A549 (cell line): ENCODE results near the gene CYP2A6.
"Not testable (repeated sequence)": the region's sequence is repeated elsewhere in the genome, so short reads cannot be mapped to it uniquely, and the experiment has no call there.

Experiments used
- CEBPB ChIP-seq, 2 experiments: fragments of >200 bp in 1 of 2; sonication (Bioruptor Twin) in 1 of 2; formaldehyde crosslinking in 1 of 2; IDR thresholded peaks; 2 replicates each; pipeline ENCODE4 v1.6.1; 2012 to 2016
- EP300 ChIP-seq, 2 experiments: fragments of >200 bp; sonication (Bioruptor Twin); formaldehyde crosslinking; IDR thresholded peaks; 2 replicates in 1 of 2; 3 replicates in 1 of 2; pipeline ENCODE4 v1.6.1; 2016 to 2017
- MAZ ChIP-seq: fragments of 150-350 bp; IDR thresholded peaks from 2 replicates; pipeline ENCODE4 v1.6.1; 2014; ENCODE audit warnings: antibody characterized with exemption, low read depth, low read length, borderline replicate concordance
- POLR2A ChIP-seq: IDR thresholded peaks from 2 replicates; pipeline ENCODE4 v1.6.1; 2012; ENCODE audit warnings: mild to moderate bottlenecking, low read length
- RCOR1 ChIP-seq: fragments of 150-350 bp; IDR thresholded peaks from 2 replicates; pipeline ENCODE4 v1.6.1; 2014; ENCODE audit warnings: antibody characterized with exemption, low read length, low read depth
- REST ChIP-seq: fragments of 200-600 bp; sonication (generic); IDR thresholded peaks from 2 replicates; pipeline ENCODE4 v1.6.1; 2016; ENCODE audit warnings: antibody characterized with exemption, mild to moderate bottlenecking, moderate library complexity
- TF ChIP-seq, protein P1 (sequence below): fragments of >200 bp; sonication (Bioruptor Twin); formaldehyde crosslinking; IDR thresholded peaks from 3 replicates; pipeline ENCODE4 v1.5.1; 2016
- TF ChIP-seq, protein P2 (sequence below): fragments of 450-650 bp; IDR thresholded peaks from 2 replicates; pipeline ENCODE4 v1.6.1; 2014; ENCODE audit warnings: antibody characterized with exemption

GRCh38 chr19:40879349-40879748 lies 29.1 kb upstream of the CYP2A6 start:
- TF ChIP-seq POLR2A; RCOR1; REST; EP300 (IDR thresholded peaks at IDR 0.05); MAZ; CEBPB (IDR thresholded peaks at IDR 0.05): not testable (repeated sequence)
- TF ChIP-seq, protein P1, sequence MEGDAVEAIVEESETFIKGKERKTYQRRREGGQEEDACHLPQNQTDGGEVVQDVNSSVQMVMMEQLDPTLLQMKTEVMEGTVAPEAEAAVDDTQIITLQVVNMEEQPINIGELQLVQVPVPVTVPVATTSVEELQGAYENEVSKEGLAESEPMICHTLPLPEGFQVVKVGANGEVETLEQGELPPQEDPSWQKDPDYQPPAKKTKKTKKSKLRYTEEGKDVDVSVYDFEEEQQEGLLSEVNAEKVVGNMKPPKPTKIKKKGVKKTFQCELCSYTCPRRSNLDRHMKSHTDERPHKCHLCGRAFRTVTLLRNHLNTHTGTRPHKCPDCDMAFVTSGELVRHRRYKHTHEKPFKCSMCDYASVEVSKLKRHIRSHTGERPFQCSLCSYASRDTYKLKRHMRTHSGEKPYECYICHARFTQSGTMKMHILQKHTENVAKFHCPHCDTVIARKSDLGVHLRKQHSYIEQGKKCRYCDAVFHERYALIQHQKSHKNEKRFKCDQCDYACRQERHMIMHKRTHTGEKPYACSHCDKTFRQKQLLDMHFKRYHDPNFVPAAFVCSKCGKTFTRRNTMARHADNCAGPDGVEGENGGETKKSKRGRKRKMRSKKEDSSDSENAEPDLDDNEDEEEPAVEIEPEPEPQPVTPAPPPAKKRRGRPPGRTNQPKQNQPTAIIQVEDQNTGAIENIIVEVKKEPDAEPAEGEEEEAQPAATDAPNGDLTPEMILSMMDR: not testable (repeated sequence)
- TF ChIP-seq, protein P2, sequence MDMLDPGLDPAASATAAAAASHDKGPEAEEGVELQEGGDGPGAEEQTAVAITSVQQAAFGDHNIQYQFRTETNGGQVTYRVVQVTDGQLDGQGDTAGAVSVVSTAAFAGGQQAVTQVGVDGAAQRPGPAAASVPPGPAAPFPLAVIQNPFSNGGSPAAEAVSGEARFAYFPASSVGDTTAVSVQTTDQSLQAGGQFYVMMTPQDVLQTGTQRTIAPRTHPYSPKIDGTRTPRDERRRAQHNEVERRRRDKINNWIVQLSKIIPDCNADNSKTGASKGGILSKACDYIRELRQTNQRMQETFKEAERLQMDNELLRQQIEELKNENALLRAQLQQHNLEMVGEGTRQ: not testable (repeated sequence)
